ENCODE results near the gene CD101.

The CD101 gene

GRCh38 chr1:117003223-117003875 is 1.8 kb downstream of the CD101 start:
- no peaks in the 10 kb centered on the region for H3K27me3 ChIP-seq (ENCODE audit: insufficient read depth, insufficient read length)
- no peak overlapping the region for H3K9ac ChIP-seq (ENCODE audit: insufficient read length, low read depth)
- no peaks in the 10 kb centered on the region for H3K4me1 ChIP-seq (ENCODE audit: insufficient read depth, insufficient read length)
- no peak for TF ChIP-seq YY1 (IDR thresholded peaks at IDR 0.05; ENCODE audit: insufficient read depth, insufficient read length)
- TF ChIP-seq SUZ12 (IDR thresholded peaks at IDR 0.05; ENCODE audit: extremely low read depth, insufficient read depth, insufficient read length) = no peak
- TF ChIP-seq ZNF274 (IDR thresholded peaks at IDR 0.05; ENCODE audit: low read depth, low read length) = no peak
- DNase-seq (ENCODE audit: low read depth, low spot score) = no peak
- H3K36me3 ChIP-seq (ENCODE audit: insufficient read depth, insufficient read length, low read length) = no peaks in the 10 kb centered on the region
- H3K4me3 ChIP-seq (ENCODE audit: insufficient read length, low read depth) = no peak overlapping the region
- H3K9me3 ChIP-seq (ENCODE audit: insufficient read depth, low read length) = no peaks in the 10 kb centered on the region

GRCh38 chr1:117007719-117008013 is 6.1 kb downstream of the CD101 start:
- Histone ChIP-seq H3K36me3 (ENCODE audit: insufficient read depth, insufficient read length, low read length) (no peaks in the 10 kb centered on the region), H3K4me3 (ENCODE audit: insufficient read length, low read depth) (no peak overlapping the region), H3K4me1 (ENCODE audit: insufficient read depth, insufficient read length) (no peaks in the 10 kb centered on the region), H3K27me3 (ENCODE audit: insufficient read depth, insufficient read length) (no peaks in the 10 kb centered on the region), H3K9ac (ENCODE audit: insufficient read length, low read depth) (no peak overlapping the region), H3K9me3 (ENCODE audit: insufficient read depth, low read length) (no peaks in the 10 kb centered on the region)
- no peak for DNase-seq (ENCODE audit: low read depth, low spot score)
- TF ChIP-seq SUZ12 (IDR thresholded peaks at IDR 0.05; ENCODE audit: extremely low read depth, insufficient read depth, insufficient read length) = no peak
- no peak for TF ChIP-seq ZNF274 (IDR thresholded peaks at IDR 0.05; ENCODE audit: low read depth, low read length)
- no peak for TF ChIP-seq YY1 (IDR thresholded peaks at IDR 0.05; ENCODE audit: insufficient read depth, insufficient read length)

DNA sequence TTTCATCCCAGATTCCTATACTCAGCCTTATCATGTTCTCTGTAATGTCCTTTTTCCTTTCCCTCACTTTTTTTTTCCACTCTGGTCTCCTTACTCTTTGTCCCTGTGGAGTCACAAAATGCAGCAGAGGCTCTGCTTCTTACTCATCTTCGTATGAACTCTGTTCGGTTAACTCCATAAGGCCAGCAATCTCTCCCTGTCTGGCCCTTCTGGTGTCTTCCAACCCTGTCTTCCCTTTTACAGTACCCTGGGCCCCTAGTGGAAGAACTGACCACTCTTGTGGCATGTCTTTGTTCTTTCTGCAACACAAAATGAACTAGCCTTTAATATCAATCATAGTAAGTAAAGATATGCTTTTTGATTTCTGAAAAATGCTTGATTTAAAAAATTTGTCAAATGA is 7.1 kb downstream of the CD101 start:
- no peaks in the 10 kb centered on the region for H3K27me3 ChIP-seq (ENCODE audit: insufficient read depth, insufficient read length)
- H3K4me1 ChIP-seq (ENCODE audit: insufficient read depth, insufficient read length) = no peaks in the 10 kb centered on the region
- no peaks in the 10 kb centered on the region for H3K9me3 ChIP-seq (ENCODE audit: insufficient read depth, low read length)
- H3K9ac ChIP-seq (ENCODE audit: insufficient read length, low read depth) = no peak overlapping the region
- H3K36me3 ChIP-seq (ENCODE audit: insufficient read depth, insufficient read length, low read length) = no peaks in the 10 kb centered on the region
- H3K4me3 ChIP-seq (ENCODE audit: insufficient read length, low read depth) = no peak overlapping the region
- no peak for DNase-seq (ENCODE audit: low read depth, low spot score)
- TF ChIP-seq YY1 (IDR thresholded peaks at IDR 0.05; ENCODE audit: insufficient read depth, insufficient read length) (no peak), SUZ12 (IDR thresholded peaks at IDR 0.05; ENCODE audit: extremely low read depth, insufficient read depth, insufficient read length) (no peak), ZNF274 (IDR thresholded peaks at IDR 0.05; ENCODE audit: low read depth, low read length) (no peak)

- DNase-seq (ENCODE audit: low read depth, low spot score) = no peak
- TF ChIP-seq SUZ12 (IDR thresholded peaks at IDR 0.05; ENCODE audit: extremely low read depth, insufficient read depth, insufficient read length) (no peak), ZNF274 (IDR thresholded peaks at IDR 0.05; ENCODE audit: low read depth, low read length) (no peak), YY1 (IDR thresholded peaks at IDR 0.05; ENCODE audit: insufficient read depth, insufficient read length) (no peak)
- no peaks in the 10 kb centered on the region for H3K27me3 ChIP-seq (ENCODE audit: insufficient read depth, insufficient read length)
Measured at GRCh38 chr1:117009132-117009531, 7.6 kb downstream of the CD101 start.

DNA sequence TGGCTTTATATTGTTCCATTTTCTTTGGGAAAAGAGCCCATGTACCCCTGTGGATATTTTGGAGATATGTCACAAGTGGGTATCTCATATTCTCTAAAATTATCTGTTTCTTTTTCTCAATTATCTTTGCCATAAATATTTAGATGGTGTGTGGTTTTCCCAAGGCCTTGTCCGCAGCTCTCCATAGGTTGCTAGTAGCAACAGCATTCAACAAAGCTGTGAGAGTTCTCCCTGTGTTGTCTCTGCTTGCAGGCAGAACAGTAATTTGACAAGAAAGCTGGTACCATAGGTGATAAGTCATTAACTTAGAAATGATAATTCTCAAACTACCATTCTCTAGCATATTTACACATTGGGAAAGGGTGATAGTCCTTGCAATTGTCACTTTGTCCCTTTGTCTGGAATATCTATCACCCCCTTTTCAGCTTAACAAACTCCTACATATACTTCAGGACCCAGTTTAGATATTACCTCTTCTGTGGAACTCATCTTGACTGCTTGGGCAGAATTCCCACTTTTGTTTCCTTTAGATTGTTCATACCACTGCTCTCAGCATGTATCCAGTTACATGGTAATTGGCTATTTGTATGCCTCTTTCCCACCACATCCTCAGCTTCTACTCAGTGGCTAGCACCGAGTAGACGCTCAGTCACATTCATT is 8.9 kb downstream of the CD101 start:
- H3K4me3 ChIP-seq (ENCODE audit: insufficient read length, low read depth) = no peak overlapping the region
- H3K4me1 ChIP-seq (ENCODE audit: insufficient read depth, insufficient read length) = no peaks in the 10 kb centered on the region
- TF ChIP-seq ZNF274 (IDR thresholded peaks at IDR 0.05; ENCODE audit: low read depth, low read length) (no peak), YY1 (IDR thresholded peaks at IDR 0.05; ENCODE audit: insufficient read depth, insufficient read length) (no peak), SUZ12 (IDR thresholded peaks at IDR 0.05; ENCODE audit: extremely low read depth, insufficient read depth, insufficient read length) (no peak)
- no peak for DNase-seq (ENCODE audit: low read depth, low spot score)
- no peaks in the 10 kb centered on the region for H3K36me3 ChIP-seq (ENCODE audit: insufficient read depth, insufficient read length, low read length)
- H3K27me3 ChIP-seq (ENCODE audit: insufficient read depth, insufficient read length) = no peaks in the 10 kb centered on the region
- no peak overlapping the region for H3K9ac ChIP-seq (ENCODE audit: insufficient read length, low read depth)
- H3K9me3 ChIP-seq (ENCODE audit: insufficient read depth, low read length) = no peaks in the 10 kb centered on the region

More at GRCh38 chr1:117009132-117009531, 7.6 kb downstream of the CD101 start:
- H3K9me3 ChIP-seq (ENCODE audit: insufficient read depth, low read length) = no peaks in the 10 kb centered on the region
- H3K4me1 ChIP-seq (ENCODE audit: insufficient read depth, insufficient read length) = no peaks in the 10 kb centered on the region
- no peak overlapping the region for H3K9ac ChIP-seq (ENCODE audit: insufficient read length, low read depth)
- no peak overlapping the region for H3K4me3 ChIP-seq (ENCODE audit: insufficient read length, low read depth)
- H3K36me3 ChIP-seq (ENCODE audit: insufficient read depth, insufficient read length, low read length) = no peaks in the 10 kb centered on the region

DNA sequence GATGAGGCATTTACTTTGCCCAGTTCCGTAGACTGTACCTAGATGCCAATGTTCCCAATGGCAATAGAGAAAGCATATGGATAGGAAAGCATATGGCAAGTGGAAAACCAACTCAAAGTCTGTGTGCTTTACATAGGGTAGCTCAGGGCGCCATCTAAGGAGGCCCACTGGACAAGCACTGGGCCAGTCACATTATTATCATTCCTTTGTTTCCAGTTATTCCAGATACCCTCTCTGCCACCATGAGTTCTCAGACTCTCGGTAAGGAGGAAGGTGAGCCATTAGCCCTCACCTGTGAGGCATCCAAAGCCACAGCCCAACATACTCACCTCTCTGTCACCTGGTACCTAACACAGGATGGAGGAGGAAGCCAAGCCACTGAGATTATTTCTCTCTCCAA is 9.8 kb downstream of the CD101 start:
- no peak overlapping the region for H3K9ac ChIP-seq (ENCODE audit: insufficient read length, low read depth)
- no peaks in the 10 kb centered on the region for H3K9me3 ChIP-seq (ENCODE audit: insufficient read depth, low read length)
- no peaks in the 10 kb centered on the region for H3K27me3 ChIP-seq (ENCODE audit: insufficient read depth, insufficient read length)
- no peak for TF ChIP-seq SUZ12 (IDR thresholded peaks at IDR 0.05; ENCODE audit: extremely low read depth, insufficient read depth, insufficient read length)
- no peak for TF ChIP-seq ZNF274 (IDR thresholded peaks at IDR 0.05; ENCODE audit: low read depth, low read length)
- no peak for TF ChIP-seq YY1 (IDR thresholded peaks at IDR 0.05; ENCODE audit: insufficient read depth, insufficient read length)
- H3K36me3 ChIP-seq (ENCODE audit: insufficient read depth, insufficient read length, low read length) = no peaks in the 10 kb centered on the region
- H3K4me1 ChIP-seq (ENCODE audit: insufficient read depth, insufficient read length) = no peaks in the 10 kb centered on the region
- no peak for DNase-seq (ENCODE audit: low read depth, low spot score)
- H3K4me3 ChIP-seq (ENCODE audit: insufficient read length, low read depth) = no peak overlapping the region

DNA sequence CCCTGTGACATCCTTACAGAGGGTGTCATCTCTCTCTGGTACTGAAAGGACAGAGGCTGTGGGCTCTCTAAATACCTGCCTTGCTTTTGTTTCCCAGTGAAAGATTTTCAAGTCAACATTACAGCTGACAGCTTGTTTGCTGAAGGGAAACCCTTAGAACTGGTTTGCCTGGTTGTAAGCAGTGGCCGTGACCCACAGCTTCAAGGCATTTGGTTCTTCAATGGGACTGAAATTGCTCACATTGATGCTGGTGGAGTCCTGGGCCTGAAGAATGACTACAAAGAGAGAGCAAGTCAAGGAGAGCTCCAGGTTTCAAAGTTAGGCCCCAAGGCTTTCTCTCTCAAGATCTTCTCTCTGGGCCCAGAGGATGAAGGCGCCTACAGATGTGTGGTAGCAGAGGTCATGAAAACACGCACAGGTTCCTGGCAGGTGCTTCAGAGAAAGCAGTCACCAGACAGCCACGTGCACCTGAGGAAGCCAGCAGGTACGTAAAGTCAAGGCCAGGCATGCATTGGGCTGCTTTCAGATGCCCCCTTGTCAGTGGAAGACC is 11.8 kb downstream of the CD101 start:
- H3K36me3 ChIP-seq (ENCODE audit: insufficient read depth, insufficient read length, low read length) = no peaks in the 10 kb centered on the region
- DNase-seq (ENCODE audit: low read depth, low spot score) = no peak
- H3K4me1 ChIP-seq (ENCODE audit: insufficient read depth, insufficient read length) = no peaks in the 10 kb centered on the region
- no peaks in the 10 kb centered on the region for H3K27me3 ChIP-seq (ENCODE audit: insufficient read depth, insufficient read length)
- H3K4me3 ChIP-seq (ENCODE audit: insufficient read length, low read depth) = no peak overlapping the region
- H3K9ac ChIP-seq (ENCODE audit: insufficient read length, low read depth) = no peak overlapping the region
- H3K9me3 ChIP-seq (ENCODE audit: insufficient read depth, low read length) = no peaks in the 10 kb centered on the region
- TF ChIP-seq YY1 (IDR thresholded peaks at IDR 0.05; ENCODE audit: insufficient read depth, insufficient read length) (no peak), SUZ12 (IDR thresholded peaks at IDR 0.05; ENCODE audit: extremely low read depth, insufficient read depth, insufficient read length) (no peak), ZNF274 (IDR thresholded peaks at IDR 0.05; ENCODE audit: low read depth, low read length) (no peak)
